UCSD-AML1 (cell line): ENCODE data around the gene UVRAG.
"Not testable (repeated sequence)": the region's sequence is repeated elsewhere in the genome, so short reads cannot be mapped to it uniquely, and the experiment has no call there.

Source experiments
- DNase-seq: peaks from one replicate; lab custom pipeline; 2025; ENCODE audit not compliant: unreplicated experiment; lab: John Stamatoyannopoulos, UW

UVRAG gene

GRCh38 chr11:75836417-75836816 is 21.4 kb downstream of the UVRAG start:
- no peak for DNase-seq

GRCh38 chr11:75839851-75840250 is 24.8 kb downstream of the UVRAG start:
- no peak for DNase-seq

GRCh38 chr11:75840522-75840921 is 25.5 kb downstream of the UVRAG start:
- no peak for DNase-seq

GRCh38 chr11:75841739-75842138 is 26.7 kb downstream of the UVRAG start:
- no peak for DNase-seq

- no peak for DNase-seq
Measured at GRCh38 chr11:75845324-75845723, 30.3 kb downstream of the UVRAG start.

- no peak for DNase-seq
Measured at GRCh38 chr11:75849894-75850293, 34.9 kb downstream of the UVRAG start.

- DNase-seq = no peak
Measured at GRCh38 chr11:75850787-75851186, 35.8 kb downstream of the UVRAG start.

GRCh38 chr11:75851203-75851602 is 36.2 kb downstream of the UVRAG start:
- no peak for DNase-seq

GRCh38 chr11:75852406-75853017 is 37.5 kb downstream of the UVRAG start:
- no peak for DNase-seq

- not testable (repeated sequence) for DNase-seq
Measured at GRCh38 chr11:75853563-75853962, 38.6 kb downstream of the UVRAG start.

- no peak for DNase-seq
Measured at GRCh38 chr11:75853971-75854370, 39.0 kb downstream of the UVRAG start.

- DNase-seq = no peak
Measured at GRCh38 chr11:75855206-75855605, 40.2 kb downstream of the UVRAG start.

- no peak for DNase-seq
Measured at GRCh38 chr11:75856912-75857311, 41.9 kb downstream of the UVRAG start.

- no peak for DNase-seq
Measured at GRCh38 chr11:75858042-75858441, 43.0 kb downstream of the UVRAG start.

GRCh38 chr11:75858613-75859012 is 43.6 kb downstream of the UVRAG start:
- DNase-seq = no peak

GRCh38 chr11:75859614-75860013 is 44.6 kb downstream of the UVRAG start:
- no peak for DNase-seq

- no peak for DNase-seq
Measured at GRCh38 chr11:75862437-75862836, 47.4 kb downstream of the UVRAG start.

- no peak for DNase-seq
Measured at GRCh38 chr11:75867778-75868374, 52.9 kb downstream of the UVRAG start.

- DNase-seq = no peak
Measured at GRCh38 chr11:75868990-75869389, 54.0 kb downstream of the UVRAG start.

- no peak for DNase-seq
Measured at GRCh38 chr11:75869661-75870455, 54.8 kb downstream of the UVRAG start.

GRCh38 chr11:75872887-75873416 is 57.9 kb downstream of the UVRAG start:
- DNase-seq = no peak
